C4-2B (cell line): ENCODE data around the gene COL9A3.

ENCODE experiments used
- ZFX ChIP-seq: fragments of 450-650 bp; IDR thresholded peaks from 2 replicates; pipeline ENCODE4 v1.6.1; 2017
- TF ChIP-seq, protein P1 (sequence below): fragments of 450-650 bp; conservative IDR thresholded peaks from 2 replicates; pipeline ENCODE4 v1.5.1; 2017; ENCODE audit warnings: mild to moderate bottlenecking

DNA sequence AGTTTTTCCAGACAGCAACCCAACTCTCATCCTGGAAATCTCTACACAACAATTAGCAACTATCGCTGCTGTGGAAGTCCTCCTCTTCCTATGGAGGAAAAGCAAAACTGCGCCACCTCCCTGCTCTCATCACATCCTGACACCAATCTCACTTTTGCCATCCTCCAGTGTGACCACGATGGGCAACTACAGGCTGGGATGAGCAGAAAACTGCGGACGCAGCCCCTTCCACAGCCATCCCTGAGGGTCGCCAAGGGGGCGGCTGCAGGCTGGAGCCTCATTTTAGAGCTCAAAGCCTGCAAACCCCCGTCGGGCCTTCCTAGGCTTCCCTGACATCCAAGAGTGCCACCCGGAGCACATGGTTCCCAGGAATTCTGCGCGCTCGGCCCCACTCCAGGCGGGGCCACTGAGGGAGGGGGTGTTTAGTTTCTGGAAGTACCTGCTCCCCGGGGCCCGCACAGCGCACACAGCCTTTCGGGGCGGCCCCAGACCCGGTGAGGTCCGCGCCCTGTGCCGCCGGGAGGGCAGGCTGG is 43.6 kb downstream of the COL9A3 start:
- TF ChIP-seq, protein P1, sequence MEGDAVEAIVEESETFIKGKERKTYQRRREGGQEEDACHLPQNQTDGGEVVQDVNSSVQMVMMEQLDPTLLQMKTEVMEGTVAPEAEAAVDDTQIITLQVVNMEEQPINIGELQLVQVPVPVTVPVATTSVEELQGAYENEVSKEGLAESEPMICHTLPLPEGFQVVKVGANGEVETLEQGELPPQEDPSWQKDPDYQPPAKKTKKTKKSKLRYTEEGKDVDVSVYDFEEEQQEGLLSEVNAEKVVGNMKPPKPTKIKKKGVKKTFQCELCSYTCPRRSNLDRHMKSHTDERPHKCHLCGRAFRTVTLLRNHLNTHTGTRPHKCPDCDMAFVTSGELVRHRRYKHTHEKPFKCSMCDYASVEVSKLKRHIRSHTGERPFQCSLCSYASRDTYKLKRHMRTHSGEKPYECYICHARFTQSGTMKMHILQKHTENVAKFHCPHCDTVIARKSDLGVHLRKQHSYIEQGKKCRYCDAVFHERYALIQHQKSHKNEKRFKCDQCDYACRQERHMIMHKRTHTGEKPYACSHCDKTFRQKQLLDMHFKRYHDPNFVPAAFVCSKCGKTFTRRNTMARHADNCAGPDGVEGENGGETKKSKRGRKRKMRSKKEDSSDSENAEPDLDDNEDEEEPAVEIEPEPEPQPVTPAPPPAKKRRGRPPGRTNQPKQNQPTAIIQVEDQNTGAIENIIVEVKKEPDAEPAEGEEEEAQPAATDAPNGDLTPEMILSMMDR: no peak
- TF ChIP-seq ZFX: no peak
